Activated naive CD8-positive, alpha-beta T cell treated with anti-CD3 and anti-CD28 coated beads for 36 hours (primary cell): ENCODE measurements around the gene UBE2G1. TPM values are rescaled to one million over a fixed set of nuclear protein-coding genes. Genes with fewer than 3 reads are reported as not detected.

Experiments used
- DNase-seq: peaks from one replicate; pipeline ENCODE4 v3.0.0; 2021
- H3K27ac Mint-ChIP-seq: one replicate; pipeline ENCODE4 v1.8.0; 2022; ENCODE audit warnings: mild to moderate bottlenecking, moderate library complexity, mixed read lengths
- H3K27me3 Mint-ChIP-seq: one replicate; pipeline ENCODE4 v1.8.0; 2022; ENCODE audit warnings: mild to moderate bottlenecking, mixed read lengths
- H3K36me3 Mint-ChIP-seq: one replicate; pipeline ENCODE4 v1.8.0; 2021; ENCODE audit warnings: mild to moderate bottlenecking, mixed read lengths
- H3K4me1 Mint-ChIP-seq: one replicate; pipeline ENCODE4 v1.8.0; 2021; ENCODE audit warnings: mixed read lengths
- H3K4me3 Mint-ChIP-seq: one replicate; pipeline ENCODE4 v1.8.0; 2022; ENCODE audit warnings: mild to moderate bottlenecking, moderate library complexity, mixed read lengths
- H3K9me3 Mint-ChIP-seq: one replicate; pipeline ENCODE4 v1.8.0; 2022; ENCODE audit warnings: mixed read lengths
- total RNA-seq, 2 experiments: library from RNA; stranded (reverse); gene quantifications; one replicate each; pipeline ENCODE4 v1.2.3, GENCODE V29; 2021

The UBE2G1 gene
- total RNA-seq, 2 experiments from 2014 or later: 58.8 to 63.9 TPM

- Mint-ChIP-seq H3K9me3 (no peaks in the 10 kb centered on the region), H3K4me1 (peaks cover 55% of the 10 kb centered on the region), H3K4me3 (no peak overlapping the region), H3K36me3 (peaks cover 6% of the 10 kb centered on the region), H3K27me3 (no peaks in the 10 kb centered on the region), H3K27ac (no peak overlapping the region)
- no peak for DNase-seq
Observed at GRCh38 chr17:4310354-4311060, 56.0 kb downstream of the UBE2G1 start.

- no peaks in the 10 kb centered on the region for H3K27me3 Mint-ChIP-seq
- H3K4me1 Mint-ChIP-seq: peaks cover 53% of the 10 kb centered on the region
- H3K36me3 Mint-ChIP-seq: peaks cover 6% of the 10 kb centered on the region
- H3K4me3 Mint-ChIP-seq: no peak overlapping the region
- no peaks in the 10 kb centered on the region for H3K9me3 Mint-ChIP-seq
- DNase-seq: no peak
- H3K27ac Mint-ChIP-seq: no peak overlapping the region
Observed at GRCh38 chr17:4309897-4310296, 56.6 kb downstream of the UBE2G1 start.

GRCh38 chr17:4307179-4307930 lies 59.1 kb downstream of the UBE2G1 start:
- no peak for DNase-seq
- H3K27ac Mint-ChIP-seq: peak overlapping the region; percentile 59
- peaks cover 11% of the 10 kb centered on the region for H3K36me3 Mint-ChIP-seq
- no peak overlapping the region for H3K4me3 Mint-ChIP-seq
- H3K27me3 Mint-ChIP-seq: no peaks in the 10 kb centered on the region
- no peaks in the 10 kb centered on the region for H3K9me3 Mint-ChIP-seq
- H3K4me1 Mint-ChIP-seq: peaks cover 34% of the 10 kb centered on the region

GRCh38 chr17:4305224-4305623 lies 61.3 kb downstream of the UBE2G1 start:
- Mint-ChIP-seq H3K4me3 (no peak overlapping the region), H3K36me3 (peaks cover 15% of the 10 kb centered on the region), H3K4me1 (peaks cover 27% of the 10 kb centered on the region), H3K9me3 (no peaks in the 10 kb centered on the region), H3K27ac (no peak overlapping the region), H3K27me3 (no peaks in the 10 kb centered on the region)
- no peak for DNase-seq

- no peaks in the 10 kb centered on the region for H3K27me3 Mint-ChIP-seq
- peak; percentile 23 for DNase-seq
- H3K4me3 Mint-ChIP-seq: no peak overlapping the region
- no peaks in the 10 kb centered on the region for H3K9me3 Mint-ChIP-seq
- H3K4me1 Mint-ChIP-seq: peaks cover 21% of the 10 kb centered on the region
- H3K36me3 Mint-ChIP-seq: peaks cover 15% of the 10 kb centered on the region
- peak overlapping the region; percentile 20 for H3K27ac Mint-ChIP-seq
Observed at GRCh38 chr17:4304417-4305027, 62.0 kb downstream of the UBE2G1 start.

GRCh38 chr17:4301066-4301465 lies 65.4 kb downstream of the UBE2G1 start:
- Mint-ChIP-seq H3K4me3 (no peak overlapping the region), H3K27ac (no peak overlapping the region), H3K36me3 (peaks cover 9% of the 10 kb centered on the region), H3K4me1 (peaks cover 11% of the 10 kb centered on the region), H3K9me3 (no peaks in the 10 kb centered on the region), H3K27me3 (no peaks in the 10 kb centered on the region)
- no peak for DNase-seq

- Mint-ChIP-seq H3K36me3 (peaks cover 6% of the 10 kb centered on the region), H3K27ac (no peak overlapping the region)
Observed at GRCh38 chr17:4297351-4297750, 69.1 kb downstream of the UBE2G1 start.

GRCh38 chr17:4295686-4296085 lies 70.8 kb downstream of the UBE2G1 start:
- H3K4me1 Mint-ChIP-seq: peaks cover 3% of the 10 kb centered on the region
- H3K36me3 Mint-ChIP-seq: peaks cover 3% of the 10 kb centered on the region
- H3K27me3 Mint-ChIP-seq: no peaks in the 10 kb centered on the region
- no peak for DNase-seq
- no peaks in the 10 kb centered on the region for H3K9me3 Mint-ChIP-seq
- H3K4me3 Mint-ChIP-seq: no peak overlapping the region
- H3K27ac Mint-ChIP-seq: no peak overlapping the region

More at GRCh38 chr17:4297351-4297750, 69.1 kb downstream of the UBE2G1 start:
- Mint-ChIP-seq H3K9me3 (no peaks in the 10 kb centered on the region), H3K4me1 (peaks cover 10% of the 10 kb centered on the region), H3K27me3 (no peaks in the 10 kb centered on the region), H3K4me3 (no peak overlapping the region)
- no peak for DNase-seq

- Mint-ChIP-seq H3K4me1 (peaks cover 3% of the 10 kb centered on the region), H3K27me3 (no peaks in the 10 kb centered on the region), H3K27ac (no peak overlapping the region), H3K9me3 (no peaks in the 10 kb centered on the region), H3K36me3 (peaks cover 3% of the 10 kb centered on the region), H3K4me3 (no peak overlapping the region)
- DNase-seq: no peak
Observed at GRCh38 chr17:4293572-4293971, 72.9 kb downstream of the UBE2G1 start.

- H3K36me3 Mint-ChIP-seq: no peaks in the 10 kb centered on the region
- no peaks in the 10 kb centered on the region for H3K4me1 Mint-ChIP-seq
- no peaks in the 10 kb centered on the region for H3K9me3 Mint-ChIP-seq
- H3K4me3 Mint-ChIP-seq: no peak overlapping the region
- no peak for DNase-seq
- H3K27ac Mint-ChIP-seq: no peak overlapping the region
- no peaks in the 10 kb centered on the region for H3K27me3 Mint-ChIP-seq
Observed at GRCh38 chr17:4287710-4288109, 78.8 kb downstream of the UBE2G1 start.

GRCh38 chr17:4276514-4276913 lies 90.0 kb downstream of the UBE2G1 start:
- DNase-seq: no peak
- peaks cover 3% of the 10 kb centered on the region for H3K4me1 Mint-ChIP-seq
- no peaks in the 10 kb centered on the region for H3K27me3 Mint-ChIP-seq

GRCh38 chr17:4272972-4273368 lies 93.5 kb downstream of the UBE2G1 start:
- Mint-ChIP-seq H3K27me3 (no peaks in the 10 kb centered on the region), H3K36me3 (peaks cover 9% of the 10 kb centered on the region), H3K4me3 (no peak overlapping the region), H3K4me1 (peaks cover 3% of the 10 kb centered on the region), H3K27ac (no peak overlapping the region), H3K9me3 (no peaks in the 10 kb centered on the region)
- no peak for DNase-seq

More at GRCh38 chr17:4276514-4276913, 90.0 kb downstream of the UBE2G1 start:
- Mint-ChIP-seq H3K9me3 (no peaks in the 10 kb centered on the region), H3K36me3 (peaks cover 4% of the 10 kb centered on the region), H3K27ac (no peak overlapping the region), H3K4me3 (no peak overlapping the region)

- Mint-ChIP-seq H3K27ac (no peak overlapping the region), H3K36me3 (peaks cover 9% of the 10 kb centered on the region)
Observed at GRCh38 chr17:4272213-4272971, 94.1 kb downstream of the UBE2G1 start.

GRCh38 chr17:4270736-4271135 lies 95.7 kb downstream of the UBE2G1 start:
- H3K36me3 Mint-ChIP-seq: peaks cover 6% of the 10 kb centered on the region
- no peak overlapping the region for H3K4me3 Mint-ChIP-seq
- no peak for DNase-seq
- H3K27me3 Mint-ChIP-seq: no peaks in the 10 kb centered on the region
- H3K4me1 Mint-ChIP-seq: no peaks in the 10 kb centered on the region
- H3K9me3 Mint-ChIP-seq: no peaks in the 10 kb centered on the region
- H3K27ac Mint-ChIP-seq: no peak overlapping the region

More at GRCh38 chr17:4272213-4272971, 94.1 kb downstream of the UBE2G1 start:
- H3K4me1 Mint-ChIP-seq: peaks cover 3% of the 10 kb centered on the region
- DNase-seq: no peak
- no peaks in the 10 kb centered on the region for H3K9me3 Mint-ChIP-seq
- no peaks in the 10 kb centered on the region for H3K27me3 Mint-ChIP-seq
- H3K4me3 Mint-ChIP-seq: no peak overlapping the region

GRCh38 chr17:4269915-4270314 lies 96.6 kb downstream of the UBE2G1 start:
- Mint-ChIP-seq H3K36me3 (peaks cover 6% of the 10 kb centered on the region), H3K9me3 (no peaks in the 10 kb centered on the region), H3K4me3 (no peak overlapping the region), H3K27me3 (no peaks in the 10 kb centered on the region), H3K27ac (peak overlapping the region; percentile 57), H3K4me1 (no peaks in the 10 kb centered on the region)
- no peak for DNase-seq
